Measurements from ENCODE around the gene TAS2R10.

The TAS2R10 gene

DNA sequence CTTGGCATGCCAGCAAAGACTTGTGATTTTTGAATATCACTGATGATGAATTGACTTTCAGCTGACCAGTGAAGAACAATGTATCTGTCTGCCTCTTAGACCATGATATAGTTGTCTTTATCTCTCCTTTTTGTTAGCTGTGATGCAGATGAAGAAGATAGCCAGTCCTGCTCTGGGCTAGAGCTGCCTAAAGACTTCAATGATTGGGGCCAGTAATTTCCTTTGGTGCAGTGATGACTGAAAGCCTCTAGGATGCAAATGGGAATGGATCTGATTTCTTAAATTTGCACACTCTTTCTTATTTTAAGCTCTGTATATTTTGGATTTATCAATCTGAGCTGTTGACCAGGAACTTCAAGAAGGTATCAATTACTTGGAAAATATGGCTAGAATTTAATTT, 16.1 kb downstream of the TAS2R10 start, which contains the start of gene TAS2R9:
TAS2R9 (minus strand) TSS at position 101 of the 400 bp plus-strand sequence; CDS start at position 8, 93 bp downstream.
- TF ChIP-seq, protein P1, sequence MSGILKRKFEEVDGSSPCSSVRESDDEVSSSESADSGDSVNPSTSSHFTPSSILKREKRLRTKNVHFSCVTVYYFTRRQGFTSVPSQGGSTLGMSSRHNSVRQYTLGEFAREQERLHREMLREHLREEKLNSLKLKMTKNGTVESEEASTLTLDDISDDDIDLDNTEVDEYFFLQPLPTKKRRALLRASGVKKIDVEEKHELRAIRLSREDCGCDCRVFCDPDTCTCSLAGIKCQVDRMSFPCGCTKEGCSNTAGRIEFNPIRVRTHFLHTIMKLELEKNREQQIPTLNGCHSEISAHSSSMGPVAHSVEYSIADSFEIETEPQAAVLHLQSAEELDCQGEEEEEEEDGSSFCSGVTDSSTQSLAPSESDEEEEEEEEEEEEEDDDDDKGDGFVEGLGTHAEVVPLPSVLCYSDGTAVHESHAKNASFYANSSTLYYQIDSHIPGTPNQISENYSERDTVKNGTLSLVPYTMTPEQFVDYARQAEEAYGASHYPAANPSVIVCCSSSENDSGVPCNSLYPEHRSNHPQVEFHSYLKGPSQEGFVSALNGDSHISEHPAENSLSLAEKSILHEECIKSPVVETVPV (CRISPR knock-in tag; IDR thresholded peaks at IDR 0.05), result no peak
- TF ChIP-seq BACH2 (CRISPR knock-in tag; IDR thresholded peaks at IDR 0.05; ENCODE audit: borderline replicate concordance) (no peak), GLIS3 (CRISPR knock-in tag; IDR thresholded peaks at IDR 0.05) (no peak), PPARA (CRISPR knock-in tag; IDR thresholded peaks at IDR 0.05; ENCODE audit: borderline replicate concordance) (no peak), TOX (CRISPR knock-in tag; IDR thresholded peaks at IDR 0.05; ENCODE audit: borderline replicate concordance) (no peak), OSR1 (CRISPR knock-in tag; IDR thresholded peaks at IDR 0.05) (no peak), TCF4 (CRISPR knock-in tag; IDR thresholded peaks at IDR 0.05; ENCODE audit: borderline replicate concordance) (no peak), ZFP3 (CRISPR knock-in tag; IDR thresholded peaks at IDR 0.05) (no peak), SNAI2 (CRISPR knock-in tag; IDR thresholded peaks at IDR 0.05) (no peak), TSHZ2 (CRISPR knock-in tag; IDR thresholded peaks at IDR 0.05) (no peak), ISL1 (CRISPR knock-in tag; IDR thresholded peaks at IDR 0.05) (no peak), ZFP30 (CRISPR knock-in tag; IDR thresholded peaks at IDR 0.05) (no peak), CSDC2 (CRISPR knock-in tag; IDR thresholded peaks at IDR 0.05) (no peak), CREB5 (CRISPR knock-in tag; IDR thresholded peaks at IDR 0.05; ENCODE audit: low read depth) (no peak), ARNTL (CRISPR knock-in tag; IDR thresholded peaks at IDR 0.05; ENCODE audit: borderline replicate concordance, low read depth) (no peak), ZNF8 (CRISPR knock-in tag; IDR thresholded peaks at IDR 0.05) (no peak), ZNF70 (CRISPR knock-in tag; IDR thresholded peaks at IDR 0.05) (no peak), ESRRG (CRISPR knock-in tag; IDR thresholded peaks at IDR 0.05) (no peak), RARB (CRISPR knock-in tag; IDR thresholded peaks at IDR 0.05) (no peak)
- TF ChIP-seq, protein P2, sequence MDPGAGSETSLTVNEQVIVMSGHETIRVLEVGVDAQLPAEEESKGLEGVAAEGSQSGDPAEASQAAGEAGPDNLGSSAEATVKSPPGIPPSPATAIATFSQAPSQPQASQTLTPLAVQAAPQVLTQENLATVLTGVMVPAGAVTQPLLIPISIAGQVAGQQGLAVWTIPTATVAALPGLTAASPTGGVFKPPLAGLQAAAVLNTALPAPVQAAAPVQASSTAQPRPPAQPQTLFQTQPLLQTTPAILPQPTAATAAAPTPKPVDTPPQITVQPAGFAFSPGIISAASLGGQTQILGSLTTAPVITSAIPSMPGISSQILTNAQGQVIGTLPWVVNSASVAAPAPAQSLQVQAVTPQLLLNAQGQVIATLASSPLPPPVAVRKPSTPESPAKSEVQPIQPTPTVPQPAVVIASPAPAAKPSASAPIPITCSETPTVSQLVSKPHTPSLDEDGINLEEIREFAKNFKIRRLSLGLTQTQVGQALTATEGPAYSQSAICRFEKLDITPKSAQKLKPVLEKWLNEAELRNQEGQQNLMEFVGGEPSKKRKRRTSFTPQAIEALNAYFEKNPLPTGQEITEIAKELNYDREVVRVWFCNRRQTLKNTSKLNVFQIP (CRISPR knock-in tag; IDR thresholded peaks at IDR 0.05; ENCODE audit: borderline replicate concordance, low read depth), result no peak
- no peak for ATAC-seq

DNA sequence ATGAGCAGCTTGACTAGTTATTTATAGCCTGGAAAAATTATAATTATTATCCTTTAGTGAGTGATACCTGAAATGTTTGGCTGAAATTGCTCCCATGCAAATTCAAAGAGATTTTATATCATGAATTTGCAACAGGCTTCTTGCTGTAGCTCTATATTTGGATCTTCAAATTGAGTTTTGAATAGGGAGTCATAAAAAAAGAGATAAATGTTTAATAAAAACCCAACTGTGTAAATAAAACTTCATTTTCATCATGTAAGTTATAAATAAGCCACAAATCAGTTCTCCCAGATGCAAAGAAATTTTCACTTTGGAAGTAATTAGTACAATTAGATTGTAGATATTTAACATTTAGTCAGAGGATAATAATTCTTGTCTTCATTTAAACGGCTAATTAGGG, 19.0 kb downstream of the TAS2R10 start, which contains the start of gene TAS2R8:
TAS2R8 (minus strand) TSS at position 101 of the 400 bp plus-strand sequence. CDS start 306 bp downstream, outside the sequence.
- TF ChIP-seq ZNF565 (CRISPR knock-in tag; conservative IDR thresholded peaks at IDR 0.05; ENCODE audit: low read depth), result no peak
- no peak for TF ChIP-seq CSDC2 (CRISPR knock-in tag; IDR thresholded peaks at IDR 0.05)
- no peak for TF ChIP-seq TSHZ2 (CRISPR knock-in tag; IDR thresholded peaks at IDR 0.05)
- no peak for TF ChIP-seq TOX (CRISPR knock-in tag; IDR thresholded peaks at IDR 0.05; ENCODE audit: borderline replicate concordance)
- TF ChIP-seq ZNF70 (CRISPR knock-in tag; IDR thresholded peaks at IDR 0.05), result no peak
- TF ChIP-seq, protein P3, sequence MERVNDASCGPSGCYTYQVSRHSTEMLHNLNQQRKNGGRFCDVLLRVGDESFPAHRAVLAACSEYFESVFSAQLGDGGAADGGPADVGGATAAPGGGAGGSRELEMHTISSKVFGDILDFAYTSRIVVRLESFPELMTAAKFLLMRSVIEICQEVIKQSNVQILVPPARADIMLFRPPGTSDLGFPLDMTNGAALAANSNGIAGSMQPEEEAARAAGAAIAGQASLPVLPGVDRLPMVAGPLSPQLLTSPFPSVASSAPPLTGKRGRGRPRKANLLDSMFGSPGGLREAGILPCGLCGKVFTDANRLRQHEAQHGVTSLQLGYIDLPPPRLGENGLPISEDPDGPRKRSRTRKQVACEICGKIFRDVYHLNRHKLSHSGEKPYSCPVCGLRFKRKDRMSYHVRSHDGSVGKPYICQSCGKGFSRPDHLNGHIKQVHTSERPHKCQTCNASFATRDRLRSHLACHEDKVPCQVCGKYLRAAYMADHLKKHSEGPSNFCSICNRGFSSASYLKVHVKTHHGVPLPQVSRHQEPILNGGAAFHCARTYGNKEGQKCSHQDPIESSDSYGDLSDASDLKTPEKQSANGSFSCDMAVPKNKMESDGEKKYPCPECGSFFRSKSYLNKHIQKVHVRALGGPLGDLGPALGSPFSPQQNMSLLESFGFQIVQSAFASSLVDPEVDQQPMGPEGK (CRISPR knock-in tag; IDR thresholded peaks at IDR 0.05; ENCODE audit: borderline replicate concordance), result no peak
- TF ChIP-seq ZFP30 (CRISPR knock-in tag; IDR thresholded peaks at IDR 0.05), result no peak
- no peak for TF ChIP-seq OSR1 (CRISPR knock-in tag; IDR thresholded peaks at IDR 0.05)
- TF ChIP-seq, protein P2 (CRISPR knock-in tag; IDR thresholded peaks at IDR 0.05; ENCODE audit: borderline replicate concordance, low read depth), result no peak
- TF ChIP-seq, protein P1 (CRISPR knock-in tag; IDR thresholded peaks at IDR 0.05), result no peak
- no peak for TF ChIP-seq GLIS3 (CRISPR knock-in tag; IDR thresholded peaks at IDR 0.05)
- ATAC-seq, result no peak
